HG03103 (cell line): ENCODE results near the gene OR11H7.
"Not testable (repeated sequence)": the region's sequence is repeated elsewhere in the genome, so short reads cannot be mapped to it uniquely, and the experiment has no call there.

Experiments
- ATAC-seq: cut with Tn5 transposase; IDR thresholded peaks from one replicate; pipeline ENCODE4 v1.9.1; 2021; ENCODE audit warnings: low read depth; ENCODE audit not compliant: unreplicated experiment

OR11H7 gene

GRCh38 chr14:20228681-20229080 lies at the start of gene OR11H7:
TSS of gene OR11H7 (plus strand) at chr14:20228981.
- ATAC-seq, result no peak

GRCh38 chr14:20179218-20179617 lies 49.6 kb upstream of the OR11H7 start:
- no peak for ATAC-seq

GRCh38 chr14:20179880-20180279 lies 48.9 kb upstream of the OR11H7 start:
- ATAC-seq, result no peak

GRCh38 chr14:20180486-20180885 lies 48.3 kb upstream of the OR11H7 start:
- no peak for ATAC-seq

- no peak for ATAC-seq
Measured at GRCh38 chr14:20184181-20184580, 44.6 kb upstream of the OR11H7 start.

GRCh38 chr14:20190596-20190995 lies 38.2 kb upstream of the OR11H7 start, which contains the start of gene OR11G2:
TSS of gene OR11G2 (plus strand) at chr14:20190896. CDS start at chr14:20197438, 6,542 bp downstream.
- ATAC-seq, result no peak

- no peak for ATAC-seq
Measured at GRCh38 chr14:20191396-20191795, 37.4 kb upstream of the OR11H7 start.

GRCh38 chr14:20194101-20194500 lies 34.7 kb upstream of the OR11H7 start:
- no peak for ATAC-seq

- not testable (repeated sequence) for ATAC-seq
Measured at GRCh38 chr14:20195170-20195569, 33.6 kb upstream of the OR11H7 start.

GRCh38 chr14:20195911-20196310 lies 32.9 kb upstream of the OR11H7 start:
- ATAC-seq, result no peak

GRCh38 chr14:20197459-20197858 lies 31.3 kb upstream of the OR11H7 start:
- no peak for ATAC-seq

GRCh38 chr14:20198991-20199390 lies 29.8 kb upstream of the OR11H7 start:
- ATAC-seq, result no peak

GRCh38 chr14:20204721-20205120 lies 24.1 kb upstream of the OR11H7 start:
- ATAC-seq, result no peak

- ATAC-seq, result no peak
Measured at GRCh38 chr14:20209595-20209994, 19.2 kb upstream of the OR11H7 start.

GRCh38 chr14:20212406-20212805 lies 16.4 kb upstream of the OR11H7 start:
- ATAC-seq, result not testable (repeated sequence)

- ATAC-seq, result no peak
Measured at GRCh38 chr14:20215196-20215595, 13.6 kb upstream of the OR11H7 start.

- no peak for ATAC-seq
Measured at GRCh38 chr14:20219033-20219432, 9.7 kb upstream of the OR11H7 start.

- ATAC-seq, result no peak
Measured at GRCh38 chr14:20223410-20223809, 5.4 kb upstream of the OR11H7 start, which contains the start of gene OR11H6. TSS of gene OR11H6 (plus strand) at chr14:20223710. CDS start at chr14:20223710, 0 bp downstream.

GRCh38 chr14:20235415-20235814 lies 6.6 kb downstream of the OR11H7 start:
- not testable (repeated sequence) for ATAC-seq

GRCh38 chr14:20247646-20248246 lies 19.0 kb downstream of the OR11H7 start:
- ATAC-seq, result no peak

- no peak for ATAC-seq
Measured at GRCh38 chr14:20262642-20263128, 33.9 kb downstream of the OR11H7 start.

GRCh38 chr14:20264361-20264760 lies 35.6 kb downstream of the OR11H7 start:
- not testable (repeated sequence) for ATAC-seq
